SK-MEL-5 (cell line): ENCODE measurements around the gene MSLN. TPM values are rescaled to one million over a fixed set of nuclear protein-coding genes. Genes with fewer than 3 reads are reported as not detected.
A peak's percentile ranks its signal among the peaks of the same experiment; 100 is the strongest.
"Not testable (repeated sequence)": the region's sequence is repeated elsewhere in the genome, so short reads cannot be mapped to it uniquely, and the experiment has no call there.

ENCODE experiments used
- DNase-seq: peaks from one replicate; pipeline ENCODE4 v3.0.0-alpha.2; 2016; ENCODE audit warnings: low read depth, low spot score
- in situ Hi-C: cut with HindIII; loops from 2 replicates; pipeline ENCODE4 v1.10.0; 2016; ENCODE audit warnings: low sequenced_read_pairs, high pct_unique_total_duplicates, low pct_unique_long_range_greater_than_20kb
- total RNA-seq: library from RNA; depleted of rRNA; stranded (reverse); fragments of >200 nt; shearing (Covaris generic); gene quantifications from 2 replicates; pipeline ENCODE4 v1.2.3, GENCODE V29; 2014

The MSLN gene
- total RNA-seq, 1 experiment from 2014 or later, result not detected

DNA sequence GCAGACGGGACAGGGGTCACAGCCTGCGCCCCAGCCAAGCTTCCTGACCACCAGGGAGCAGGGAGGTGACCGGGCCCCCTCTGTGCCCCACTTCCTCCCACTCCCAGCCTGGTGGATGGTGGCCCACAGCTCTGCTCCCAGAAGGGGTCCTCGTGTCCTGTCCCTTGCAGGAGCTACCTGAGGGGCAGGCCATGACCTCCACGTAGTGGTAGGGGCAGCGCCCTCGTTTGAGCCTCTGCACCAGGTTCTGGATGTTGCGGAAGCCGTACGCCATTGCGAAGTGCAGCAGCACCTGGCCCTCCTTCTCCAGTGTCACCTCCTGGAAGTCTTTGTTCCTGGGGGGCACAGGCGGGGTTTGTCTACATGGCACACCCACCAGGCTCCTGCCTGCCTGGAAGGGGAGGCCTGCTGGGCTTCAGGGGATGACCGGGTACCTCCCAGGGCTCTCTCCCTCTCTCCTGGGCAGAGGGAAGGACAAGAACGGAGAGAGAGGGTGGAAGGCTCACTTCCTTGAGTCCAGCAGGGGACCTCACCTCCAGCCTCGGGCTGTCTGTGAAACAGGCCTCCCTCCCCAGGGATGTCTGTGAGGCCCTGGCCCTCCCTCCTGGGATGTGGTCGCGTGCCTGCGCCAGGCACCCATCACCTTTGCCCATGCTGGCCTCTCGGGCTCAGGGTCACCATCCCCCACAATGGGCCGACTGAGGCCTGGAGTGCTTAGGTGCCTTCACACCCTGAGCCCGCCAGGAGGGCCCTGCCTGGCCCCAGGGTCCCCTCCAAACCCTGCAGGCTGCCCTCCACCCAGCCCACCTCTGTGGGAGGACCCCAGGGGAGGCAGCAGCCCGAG, 29.6 kb upstream of the MSLN start:
- in situ Hi-C loops, result no loop called here
- DNase-seq, result no peak

DNA sequence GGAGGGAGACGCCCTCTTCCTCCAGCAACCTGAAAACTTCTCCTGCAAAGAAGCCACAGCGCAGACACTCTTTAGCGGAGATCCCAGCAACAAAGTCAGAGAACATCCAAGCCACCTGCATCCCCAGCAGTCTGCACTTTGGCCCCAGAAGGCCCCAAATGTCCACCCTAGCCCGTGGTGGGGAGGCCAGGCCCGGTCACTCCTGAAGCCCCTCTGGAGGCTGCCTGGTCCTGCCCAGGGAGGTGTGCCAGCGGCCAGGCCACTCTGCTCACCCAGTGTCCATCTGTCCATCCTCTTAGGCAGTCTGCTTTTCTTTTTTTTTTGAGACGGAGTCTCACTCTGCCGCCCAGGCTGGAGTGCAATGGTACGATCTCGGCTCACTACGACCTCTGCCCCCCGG, 28.2 kb upstream of the MSLN start:
- in situ Hi-C loops, result no loop called here
- DNase-seq, result no peak

DNA sequence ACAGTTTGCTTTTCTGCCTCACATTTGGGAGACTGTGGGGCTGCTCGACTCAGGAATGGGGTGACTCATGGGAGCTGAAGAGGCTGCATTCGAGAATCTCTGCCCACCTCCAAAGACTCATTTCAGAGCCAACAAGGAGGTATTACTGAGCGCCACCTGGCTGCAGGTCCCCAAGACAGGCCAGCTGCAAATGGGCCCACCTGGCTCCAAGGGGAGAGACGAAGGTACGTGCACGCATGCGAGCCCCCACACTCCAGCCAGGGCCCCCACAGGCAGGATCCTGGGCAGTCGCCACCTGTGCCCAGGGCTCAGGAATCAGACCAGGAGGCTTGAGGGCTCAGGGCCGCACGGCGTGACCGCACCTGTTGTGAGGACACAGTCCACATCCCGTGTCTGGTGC, 27.6 kb upstream of the MSLN start:
- no peak for DNase-seq
- in situ Hi-C loops, result no loop called here

DNA sequence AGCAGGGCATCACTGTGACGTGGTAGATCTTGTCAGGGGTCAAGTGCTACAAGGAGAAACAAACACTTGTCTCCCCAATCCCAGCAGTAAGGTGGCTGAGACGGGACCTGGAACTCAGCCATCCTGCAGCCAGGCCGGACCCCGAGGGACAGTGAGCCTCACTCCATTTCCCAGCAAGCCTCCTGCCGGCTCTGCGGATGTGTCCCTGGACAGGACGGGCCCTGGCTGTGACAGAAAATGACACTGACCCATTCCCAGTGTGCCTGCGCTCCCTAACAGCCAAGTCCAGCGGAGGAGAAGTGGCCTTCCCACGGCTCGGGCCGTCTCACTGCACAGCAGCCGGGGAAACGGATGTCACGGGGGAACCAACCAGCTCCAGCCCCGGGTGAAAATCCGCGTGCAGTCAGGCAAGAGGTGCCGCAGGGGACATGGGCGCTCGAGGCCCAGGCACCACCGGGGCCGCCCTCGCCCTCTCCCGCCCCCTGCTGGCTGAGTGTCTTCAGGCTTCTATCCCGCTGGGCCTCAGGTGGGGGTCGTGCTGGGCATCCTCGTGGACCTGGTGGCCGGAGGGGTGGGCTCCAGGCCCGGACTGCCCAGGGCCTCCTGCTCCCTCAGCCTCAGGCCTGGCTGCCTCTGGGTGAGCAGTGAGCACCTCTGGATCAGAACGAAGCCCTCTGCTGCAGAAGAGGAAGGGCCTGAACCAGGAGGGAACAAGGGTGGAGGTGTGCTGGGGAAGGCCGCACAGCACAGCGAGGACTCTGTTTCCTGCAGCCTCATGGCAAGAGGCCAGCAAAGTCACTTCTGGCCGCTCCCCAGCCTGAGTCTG, 26.9 kb upstream of the MSLN start:
- in situ Hi-C loops, result no loop called here
- peak; percentile 49 for DNase-seq

DNA sequence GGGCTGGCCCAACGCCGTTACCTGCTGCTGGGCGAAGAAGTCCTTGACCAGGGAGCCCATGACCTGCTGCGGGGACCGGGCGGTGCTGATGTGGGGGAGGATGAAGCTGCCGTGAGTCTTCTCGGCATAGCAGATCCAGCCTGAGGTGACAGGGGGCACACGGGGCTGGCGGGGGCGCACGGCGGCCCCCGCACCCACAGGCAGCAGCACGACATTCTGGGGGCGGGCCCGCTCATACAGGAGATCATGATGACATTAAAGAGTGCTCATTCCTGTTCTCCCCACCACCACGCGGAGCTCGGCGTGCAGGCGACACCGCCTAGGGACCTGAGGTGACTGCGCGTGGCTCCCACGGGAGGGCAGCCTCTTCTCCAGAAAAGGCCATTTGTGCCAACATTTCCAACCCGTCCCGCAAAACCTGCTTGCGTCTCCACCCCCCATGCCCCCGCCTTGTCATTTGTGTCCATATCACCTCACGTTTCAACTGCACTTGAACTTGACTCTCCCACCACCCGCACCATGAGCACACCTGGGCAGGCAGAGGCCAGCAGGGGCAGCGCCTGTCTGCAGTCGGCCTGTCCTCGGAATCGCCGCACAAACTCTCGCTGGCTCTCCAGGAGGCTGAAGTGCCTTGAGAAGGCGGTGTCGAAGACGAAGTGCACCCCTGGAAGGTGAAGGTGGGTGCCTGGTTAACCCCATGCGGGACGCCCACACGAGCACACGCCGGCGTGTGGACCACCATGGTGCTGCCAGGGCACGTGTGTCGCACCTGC, 26.1 kb upstream of the MSLN start:
- in situ Hi-C loops, result no loop called here
- DNase-seq, result no peak

DNA sequence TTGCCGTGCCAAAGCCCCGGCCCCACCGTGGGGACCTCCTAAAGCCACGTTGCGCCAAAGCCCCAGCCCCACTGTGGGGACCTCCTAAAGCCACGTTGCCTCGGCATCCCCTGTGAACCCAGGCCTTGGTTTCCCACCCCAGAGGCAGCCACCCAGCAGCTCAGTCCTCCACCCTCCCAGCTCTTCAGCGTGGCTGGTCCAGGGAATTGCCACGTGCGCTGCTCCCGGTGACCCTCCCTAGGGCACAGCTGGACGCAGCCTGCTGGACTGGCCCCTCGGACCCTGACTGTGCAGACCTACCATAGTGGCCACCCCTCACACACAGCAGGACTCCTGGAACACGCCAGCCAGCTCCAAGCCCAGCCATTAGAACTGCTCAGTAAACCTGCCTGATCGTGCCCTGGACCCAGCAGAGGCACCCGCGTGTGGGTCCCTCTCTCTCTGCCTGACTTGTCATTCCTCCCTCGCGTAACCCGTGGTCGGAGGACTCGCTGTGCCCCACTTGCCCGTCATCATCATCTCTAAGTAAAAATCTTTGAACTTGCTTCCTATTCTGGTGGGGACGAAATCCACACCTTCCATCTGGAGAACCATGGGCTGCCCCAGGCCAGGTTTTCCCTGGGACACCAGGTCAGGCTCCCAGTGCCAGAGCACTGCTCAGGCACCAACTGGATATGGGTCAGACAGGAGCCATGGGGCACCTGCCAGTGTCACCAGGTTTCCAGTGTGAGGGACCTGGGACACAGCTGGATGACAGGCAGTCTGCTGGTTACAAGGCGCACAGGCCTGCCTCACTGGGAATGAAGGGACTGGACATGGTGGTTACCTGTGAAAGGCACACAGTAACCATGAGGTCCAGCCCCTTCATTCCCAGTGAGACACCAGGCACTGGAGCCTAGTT, 25.3 kb upstream of the MSLN start:
- DNase-seq, result no peak

DNA sequence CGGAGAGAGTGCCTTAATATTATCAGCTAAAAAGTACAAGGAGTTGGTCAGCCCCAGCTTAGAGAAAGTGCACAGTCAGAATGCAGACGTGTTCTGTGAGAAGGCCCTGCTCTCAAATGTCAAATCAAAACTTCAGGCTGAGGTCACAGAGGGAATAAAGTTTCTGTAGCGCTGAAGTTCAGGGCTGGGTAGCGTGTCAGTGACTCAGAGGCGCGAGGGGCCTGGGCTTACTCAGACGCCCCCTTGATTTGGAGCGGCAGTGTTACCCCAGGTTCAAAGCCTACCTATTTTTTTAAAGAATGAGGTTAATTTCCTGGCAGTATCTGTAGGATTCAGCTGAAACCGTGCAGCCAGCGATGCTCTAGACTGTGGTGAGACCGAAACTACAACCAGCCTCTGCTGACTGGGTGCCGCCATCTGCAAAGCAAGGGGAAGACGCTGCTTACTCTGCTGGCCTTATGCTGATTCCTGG, 24.5 kb upstream of the MSLN start:
- no peak for DNase-seq

More for the DNA sequence above, 25.3 kb upstream of the MSLN start:
- in situ Hi-C loops, result no loop called here

DNA sequence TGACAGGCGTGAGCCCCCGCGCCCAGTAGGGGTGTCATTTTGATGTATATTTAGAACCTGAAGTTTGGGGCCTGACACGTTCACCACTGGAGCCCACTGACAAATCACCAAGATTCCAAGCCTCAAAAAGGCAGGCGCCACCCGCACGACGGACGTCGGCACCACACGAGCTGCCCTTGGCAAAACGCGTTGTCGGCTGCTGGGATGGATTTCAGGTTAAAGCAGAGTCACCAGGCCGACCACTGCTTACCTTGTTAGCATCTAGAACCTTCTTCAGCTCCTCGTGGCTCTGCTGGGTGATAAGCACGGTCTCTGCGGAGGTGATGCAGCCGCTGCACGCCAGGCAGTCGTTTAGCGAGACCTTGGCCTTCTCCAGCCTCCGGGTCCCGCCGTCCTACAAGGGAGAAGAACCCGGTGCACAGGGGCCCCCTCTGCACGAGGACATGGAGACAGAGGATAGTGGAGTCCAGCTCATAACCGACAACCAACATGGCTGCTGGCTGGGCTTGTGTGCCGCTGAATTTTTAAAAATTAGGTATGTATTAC, 23.5 kb upstream of the MSLN start:
- in situ Hi-C loops, result no loop called here
- no peak for DNase-seq

More for the DNA sequence above, 24.5 kb upstream of the MSLN start:
- in situ Hi-C loops, result no loop called here

DNA sequence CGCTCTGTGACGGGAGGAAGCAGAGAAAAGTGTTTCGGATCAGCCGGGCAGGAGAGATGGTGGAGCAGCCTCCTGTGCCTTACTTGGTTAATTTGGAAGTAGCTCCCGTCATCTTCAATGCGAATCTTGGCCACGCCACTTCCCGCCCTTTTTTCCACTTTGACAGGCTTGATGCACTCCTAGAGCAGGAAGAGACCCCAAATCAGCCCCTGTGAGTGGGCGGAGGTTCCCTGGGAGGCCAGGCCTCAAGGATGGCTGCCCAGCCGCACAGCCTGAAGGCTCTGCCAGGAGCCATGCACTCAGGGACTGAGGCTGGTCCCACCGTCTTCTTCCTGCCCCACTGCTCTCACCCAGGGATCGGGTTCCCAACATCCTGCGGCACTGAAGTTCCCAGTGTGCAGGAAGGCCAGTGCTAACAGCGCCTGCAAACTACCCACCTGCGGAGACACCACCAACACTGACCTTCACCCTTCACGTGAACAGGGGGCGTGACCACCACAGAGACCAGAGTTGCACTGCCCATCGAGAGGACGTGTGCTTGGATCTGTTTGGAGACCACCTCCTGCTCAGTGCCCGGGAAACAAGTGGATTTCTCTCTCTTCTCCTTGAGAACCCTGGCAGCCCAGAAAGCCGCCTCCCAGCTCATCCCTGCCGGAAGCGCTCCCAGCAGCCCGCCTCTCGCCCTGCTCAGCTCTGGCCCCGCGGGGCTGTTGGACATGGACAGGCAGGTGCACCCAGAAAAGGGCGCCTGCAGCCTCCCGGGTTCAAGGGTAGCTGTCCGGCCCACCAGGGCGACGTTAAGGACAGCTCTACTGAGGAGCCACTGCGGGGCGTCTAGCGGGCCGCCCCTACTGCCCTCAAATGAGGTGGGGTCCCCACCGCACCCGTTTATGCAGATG, 20.7 kb upstream of the MSLN start:
- no peak for DNase-seq
- in situ Hi-C loops, result no loop called here

DNA sequence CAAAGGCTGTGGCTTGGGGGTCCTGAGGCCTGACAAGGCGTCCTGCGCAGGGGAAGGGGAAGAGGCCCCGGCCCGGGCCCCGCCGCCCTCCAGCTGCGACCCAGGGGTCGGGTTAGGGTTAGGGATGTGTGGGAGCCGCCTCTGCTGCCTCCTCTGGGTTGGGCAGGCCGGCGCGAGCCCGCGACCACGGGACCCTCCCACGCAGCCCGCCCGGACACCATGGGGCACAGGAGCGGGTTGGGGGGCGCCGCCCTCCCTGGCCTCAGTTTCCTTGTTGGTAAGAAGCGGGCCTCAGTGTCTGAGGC, 20.1 kb upstream of the MSLN start:
- no peak for DNase-seq

DNA sequence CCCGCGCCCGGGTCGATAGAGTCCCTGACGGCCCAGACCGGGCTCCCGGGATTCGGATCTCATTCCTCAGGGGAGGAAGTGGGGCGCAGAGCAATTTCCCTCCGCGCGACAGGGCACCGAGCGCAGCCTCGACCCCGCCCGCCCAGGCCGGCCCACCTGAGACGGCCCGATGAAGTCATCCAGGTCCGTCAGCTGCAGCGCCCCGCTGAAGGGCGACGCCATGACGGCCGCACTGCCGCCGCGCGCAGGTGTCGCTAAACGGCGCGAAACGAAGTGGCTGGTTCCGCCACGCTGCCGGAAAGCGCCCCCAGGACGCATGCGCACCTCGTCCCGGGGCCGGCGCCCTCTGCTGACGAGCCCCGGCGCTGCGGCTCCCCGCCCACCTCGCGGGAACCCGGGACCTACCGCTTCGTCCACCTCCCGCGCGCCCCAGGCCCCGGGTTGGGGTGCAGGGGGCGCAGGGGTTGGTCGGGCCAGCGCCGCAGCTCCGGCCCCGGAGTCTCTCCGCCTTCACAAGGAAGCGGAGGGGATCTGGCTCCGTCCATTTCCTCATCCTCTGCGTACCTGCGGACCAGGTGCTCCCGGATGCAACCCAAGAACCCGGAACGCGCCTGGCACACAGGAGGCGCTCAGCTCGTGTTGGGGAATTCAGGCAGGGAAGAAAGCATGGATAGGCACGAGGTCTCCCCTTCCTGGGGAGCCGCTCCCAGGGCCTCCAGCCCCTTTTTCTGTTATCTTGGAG, 19.6 kb upstream of the MSLN start, which contains the start of gene CIAO3:
TSS of gene CIAO3 (minus strand) at position 234 of the 742 bp plus-strand sequence. CDS start at position 222, 12 bp downstream.
- in situ Hi-C loops, result no loop called here
- peak; percentile 79 for DNase-seq

More for the DNA sequence above, 20.1 kb upstream of the MSLN start:
- in situ Hi-C loops, result no loop called here

DNA sequence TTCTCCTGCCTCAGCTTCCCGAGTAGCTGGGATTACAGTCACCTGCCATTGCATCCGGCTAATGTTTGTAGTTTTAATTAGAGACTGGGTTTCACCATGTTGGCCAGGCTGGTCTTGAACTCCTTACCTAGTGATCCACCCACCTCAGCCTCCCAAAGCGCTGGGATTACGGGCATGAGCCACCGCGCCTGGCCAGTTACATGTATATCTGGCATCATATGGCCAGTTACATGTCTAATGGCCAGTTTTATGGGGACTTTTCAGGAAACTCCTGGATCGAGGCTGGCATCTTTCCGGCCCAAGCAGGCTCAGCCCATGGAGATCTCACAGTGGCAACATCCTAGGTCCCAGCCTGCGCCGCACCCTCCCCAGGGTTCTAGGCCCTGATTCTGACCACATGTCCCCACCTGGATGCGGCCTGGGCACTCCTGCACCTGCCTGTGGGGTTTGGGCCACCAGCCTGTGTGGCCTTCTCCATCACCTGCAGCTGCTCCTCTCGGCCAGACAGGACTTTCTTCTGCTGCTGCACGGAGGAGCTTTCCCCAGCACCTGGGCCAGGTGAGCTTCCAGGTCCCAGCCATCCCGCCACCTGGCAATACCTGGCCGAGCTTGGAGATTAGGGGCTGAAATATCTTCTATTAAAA, 18.4 kb upstream of the MSLN start:
- in situ Hi-C loops, result no loop called here
- no peak for DNase-seq

DNA sequence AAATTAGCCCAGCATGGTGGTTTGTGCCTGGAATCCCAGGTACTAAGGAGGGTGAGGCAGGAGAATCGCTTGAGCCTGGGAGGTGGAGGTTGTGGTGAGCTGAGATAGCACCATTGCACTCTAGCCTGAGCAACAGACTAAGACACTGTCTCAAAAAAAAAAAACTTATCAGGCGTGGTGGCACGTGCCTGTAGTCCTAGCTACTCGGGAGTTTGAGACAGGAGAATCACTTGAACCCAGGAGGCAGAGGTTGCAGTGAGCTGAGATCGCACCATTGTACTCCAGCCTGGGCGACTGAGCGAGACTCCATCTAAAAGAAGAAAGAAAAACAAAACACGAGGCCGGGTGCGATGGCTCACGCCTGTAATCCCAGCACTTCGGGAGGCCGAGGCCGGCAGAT, 17.6 kb upstream of the MSLN start:
- DNase-seq, result not testable (repeated sequence)

DNA sequence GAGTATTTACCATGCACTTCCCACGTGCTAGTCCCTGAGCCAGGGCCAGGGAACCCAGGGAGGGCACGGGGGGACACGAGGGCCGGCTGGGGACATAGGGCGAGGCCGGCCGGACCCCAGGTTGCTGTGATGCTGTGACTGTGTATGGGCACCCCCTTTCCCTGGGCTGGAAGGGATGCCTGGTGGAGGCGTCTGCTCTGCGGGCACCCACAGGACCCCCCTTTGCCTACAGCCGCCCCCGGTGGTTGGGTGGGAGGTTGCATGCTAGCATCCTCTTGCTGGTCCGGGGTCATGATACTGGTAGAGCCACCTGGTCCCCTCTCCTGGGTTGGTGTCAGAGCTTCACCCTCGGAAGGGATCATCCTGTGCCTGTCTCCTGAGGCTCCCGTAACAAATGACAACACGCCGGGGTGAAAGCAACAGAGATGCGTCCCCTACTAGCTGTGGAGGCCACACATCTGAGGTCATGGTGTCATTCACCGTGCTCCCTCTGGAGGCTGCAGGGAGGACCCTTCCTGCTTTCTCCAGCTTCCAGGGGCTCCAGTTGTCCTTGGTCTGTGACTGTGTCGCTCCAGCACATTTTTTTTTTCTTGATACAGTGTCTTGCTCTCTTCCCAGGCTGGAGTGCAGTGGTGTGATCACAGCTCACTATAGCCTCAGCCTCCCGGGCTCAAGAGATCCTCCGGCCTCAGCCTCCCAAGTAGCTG, 16.6 kb upstream of the MSLN start:
- no peak for DNase-seq
- in situ Hi-C loops, result no loop called here

More for the DNA sequence above, 17.6 kb upstream of the MSLN start:
- in situ Hi-C loops, result not testable (repeated sequence)
